Mesendoderm (in vitro differentiated cells): ENCODE measurements around the gene GBP2.

Source experiments
- DNase-seq: peaks from one replicate; pipeline ENCODE4 v3.0.0; 2013
- H2AK5ac ChIP-seq: 2 replicates; pipeline ENCODE4 v1.6.1; 2013; ENCODE audit warnings: low read length, inconsistent platforms
- H2BK120ac ChIP-seq: 2 replicates; pipeline ENCODE4 v1.6.1; 2013; ENCODE audit warnings: low read depth, mild to moderate bottlenecking, low read length, moderate library complexity, mixed read lengths
- H2BK15ac ChIP-seq: replicated peaks from 2 replicates; pipeline ENCODE4 v1.6.1; 2013; ENCODE audit warnings: low read depth, mild to moderate bottlenecking, moderate library complexity
- H2BK5ac ChIP-seq: 2 replicates; pipeline ENCODE4 v1.6.1; 2013; ENCODE audit warnings: low read length, inconsistent platforms
- H3K18ac ChIP-seq: 2 replicates; pipeline ENCODE4 v1.6.1; 2013; ENCODE audit warnings: mild to moderate bottlenecking, low read length, mixed read lengths
- H3K23ac ChIP-seq: one replicate; pipeline ENCODE4 v1.6.1; 2013; ENCODE audit warnings: low read length
- H3K27ac ChIP-seq: 2 replicates; pipeline ENCODE4 v1.5.1; 2013; ENCODE audit warnings: low read depth, mild to moderate bottlenecking, inconsistent platforms, low read length, moderate library complexity
- H3K27me3 ChIP-seq: 2 replicates; pipeline ENCODE4 v1.6.1; 2013; ENCODE audit warnings: low read length, control low read depth, mild to moderate bottlenecking, inconsistent platforms; ENCODE audit not compliant: insufficient read depth, poor library complexity
- H3K36me3 ChIP-seq: 2 replicates; pipeline ENCODE4 v1.6.1; 2013; ENCODE audit warnings: low read length, inconsistent platforms; ENCODE audit not compliant: control insufficient read depth, insufficient read depth
- H3K4ac ChIP-seq: one replicate; pipeline ENCODE4 v1.6.1; 2013; ENCODE audit warnings: low read depth, mild to moderate bottlenecking, low read length, moderate library complexity
- H3K4me1 ChIP-seq: 2 replicates; pipeline ENCODE4 v1.6.1; 2013; ENCODE audit warnings: low read depth, low read length, inconsistent platforms; ENCODE audit not compliant: control insufficient read depth
- H3K4me2 ChIP-seq: 2 replicates; pipeline ENCODE4 v1.6.1; 2013; ENCODE audit warnings: low read length
- H3K4me3 ChIP-seq: 2 replicates; pipeline ENCODE4 v1.5.1; 2013; ENCODE audit warnings: mild to moderate bottlenecking, low read length
- H3K56ac ChIP-seq: one replicate; pipeline ENCODE4 v1.6.1; 2013; ENCODE audit warnings: low read length
- H3K79me1 ChIP-seq: 2 replicates; pipeline ENCODE4 v1.6.1; 2013; ENCODE audit warnings: low read length, inconsistent platforms
- H3K79me2 ChIP-seq: 2 replicates; pipeline ENCODE4 v1.6.1; 2013; ENCODE audit warnings: mild to moderate bottlenecking, low read length; ENCODE audit not compliant: control insufficient read depth, insufficient read depth
- H3K9ac ChIP-seq: 2 replicates; pipeline ENCODE4 v1.6.1; 2013; ENCODE audit warnings: low read length, inconsistent platforms
- H4K5ac ChIP-seq: one replicate; pipeline ENCODE4 v1.6.1; 2013; ENCODE audit warnings: low read length
- H4K8ac ChIP-seq: one replicate; pipeline ENCODE4 v1.6.1; 2013; ENCODE audit warnings: low read depth, mild to moderate bottlenecking, control low read depth, low read length, moderate library complexity
- WGBS: extraction: QIAGEN DNeasy Blood & Tissue Kit; methylation state at CpG from one replicate; pipeline ENCODE4 v1.1.7; 2013; ENCODE audit warnings: low lambda C conversion rate, missing lambda C conversion rate; ENCODE audit not compliant: insufficient coverage; ENCODE audit errors: extremely low coverage; 5-methylcytosine and 5-hydroxymethylcytosine counted together

GBP2 gene

DNA sequence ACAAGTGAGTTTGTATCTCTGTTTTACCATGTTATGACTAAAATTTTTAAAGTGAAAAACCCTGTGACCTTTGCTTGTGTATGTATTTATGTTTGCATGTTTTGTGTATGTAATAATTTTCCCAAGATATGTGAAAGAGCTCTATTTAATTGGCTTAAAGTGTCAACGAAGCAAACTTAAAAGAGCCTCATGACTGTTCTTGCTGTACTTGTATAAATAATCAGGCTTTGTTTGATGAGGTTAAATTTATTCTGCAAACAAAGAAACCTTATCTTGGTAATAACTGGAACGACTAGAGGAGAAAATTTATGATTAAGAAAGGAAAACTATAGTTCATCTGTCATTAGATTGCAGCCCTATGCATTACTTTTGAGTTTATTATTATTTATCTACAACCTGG, 43.3 kb upstream of the GBP2 start:
- no peak overlapping the region for H3K4me2 ChIP-seq
- DNase-seq, result no peak
- H2BK120ac ChIP-seq, result no peak overlapping the region
- H3K79me2 ChIP-seq, result no peaks in the 10 kb centered on the region
- H3K79me1 ChIP-seq, result no peaks in the 10 kb centered on the region
- no peak overlapping the region for H2AK5ac ChIP-seq
- no CpG with 5 or more reads among the region's 2 CpGs for WGBS
- no peak overlapping the region for H4K8ac ChIP-seq
- no peak overlapping the region for H4K5ac ChIP-seq
- H3K27ac ChIP-seq, result no peak overlapping the region
- no peak overlapping the region for H3K18ac ChIP-seq
- H3K23ac ChIP-seq, result no peak overlapping the region
- H3K36me3 ChIP-seq, result no peaks in the 10 kb centered on the region
- H3K4me3 ChIP-seq, result no peak overlapping the region
- H3K56ac ChIP-seq, result no peak overlapping the region
- no peak overlapping the region for H2BK5ac ChIP-seq
- no peak overlapping the region for H3K9ac ChIP-seq
- no peaks in the 10 kb centered on the region for H3K27me3 ChIP-seq
- no peak overlapping the region for H3K4ac ChIP-seq
- H3K4me1 ChIP-seq, result no peaks in the 10 kb centered on the region
- no peak overlapping the region for H2BK15ac ChIP-seq

DNA sequence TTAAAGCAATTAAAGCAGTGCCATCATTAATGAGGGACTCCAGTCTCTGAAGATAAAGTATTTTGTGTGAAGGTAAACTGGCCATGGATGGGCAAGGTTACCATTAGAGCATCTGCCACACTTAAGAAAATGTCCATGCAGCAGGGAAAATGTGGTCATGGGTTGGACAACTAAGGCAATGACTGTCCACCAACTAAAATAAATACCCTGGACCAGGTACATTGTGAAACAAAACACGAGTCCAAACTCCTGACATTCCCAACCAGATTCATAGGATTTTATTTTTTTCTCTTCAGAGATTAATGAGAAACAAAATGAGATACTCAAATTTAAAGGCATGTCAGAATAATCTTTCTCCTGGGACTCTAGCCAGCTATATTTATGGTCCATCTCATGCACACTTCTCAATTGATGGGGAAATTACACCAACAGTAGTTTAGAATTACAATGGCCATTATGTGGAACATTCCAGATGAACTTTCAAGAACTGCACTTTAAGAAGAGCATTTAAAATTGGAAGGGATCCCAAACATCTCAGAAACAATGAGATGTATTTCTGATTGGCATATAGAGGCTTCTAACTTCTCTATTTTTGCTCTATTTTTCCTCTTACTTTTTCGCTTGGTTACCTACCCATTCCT, 41.8 kb upstream of the GBP2 start:
- H2AK5ac ChIP-seq, result no peak overlapping the region
- H3K79me2 ChIP-seq, result no peaks in the 10 kb centered on the region

GRCh38 chr1:89166705-89167104, 40.8 kb upstream of the GBP2 start:
- Histone ChIP-seq H3K27me3 (no peaks in the 10 kb centered on the region), H3K79me1 (no peaks in the 10 kb centered on the region), H4K8ac (no peak overlapping the region), H3K4ac (no peak overlapping the region), H3K23ac (no peak overlapping the region), H3K27ac (no peak overlapping the region), H2BK120ac (no peak overlapping the region), H2BK5ac (no peak overlapping the region), H3K79me2 (no peaks in the 10 kb centered on the region), H3K4me3 (no peak overlapping the region), H3K36me3 (no peaks in the 10 kb centered on the region), H4K5ac (no peak overlapping the region), H3K4me1 (no peaks in the 10 kb centered on the region), H2AK5ac (no peak overlapping the region), H3K18ac (no peak overlapping the region), H3K56ac (no peak overlapping the region), H2BK15ac (no peak overlapping the region), H3K4me2 (no peak overlapping the region), H3K9ac (no peak overlapping the region)
- WGBS, result no CpG with 5 or more reads among the region's 1 CpG
- no peak for DNase-seq

More for the DNA sequence above, 41.8 kb upstream of the GBP2 start:
- H2BK120ac ChIP-seq, result no peak overlapping the region
- no peak overlapping the region for H3K9ac ChIP-seq
- H3K79me1 ChIP-seq, result no peaks in the 10 kb centered on the region
- H3K36me3 ChIP-seq, result no peaks in the 10 kb centered on the region
- H3K4me2 ChIP-seq, result no peak overlapping the region
- no peak overlapping the region for H3K4me3 ChIP-seq
- H3K4ac ChIP-seq, result no peak overlapping the region
- H3K27me3 ChIP-seq, result no peaks in the 10 kb centered on the region
- no peak overlapping the region for H2BK5ac ChIP-seq
- no CpG with 5 or more reads among the region's 2 CpGs for WGBS
- H3K23ac ChIP-seq, result no peak overlapping the region
- no peak overlapping the region for H3K56ac ChIP-seq
- no peaks in the 10 kb centered on the region for H3K4me1 ChIP-seq
- no peak overlapping the region for H3K27ac ChIP-seq
- H2BK15ac ChIP-seq, result no peak overlapping the region
- no peak for DNase-seq
- H4K8ac ChIP-seq, result no peak overlapping the region
- H4K5ac ChIP-seq, result no peak overlapping the region
- H3K18ac ChIP-seq, result no peak overlapping the region

DNA sequence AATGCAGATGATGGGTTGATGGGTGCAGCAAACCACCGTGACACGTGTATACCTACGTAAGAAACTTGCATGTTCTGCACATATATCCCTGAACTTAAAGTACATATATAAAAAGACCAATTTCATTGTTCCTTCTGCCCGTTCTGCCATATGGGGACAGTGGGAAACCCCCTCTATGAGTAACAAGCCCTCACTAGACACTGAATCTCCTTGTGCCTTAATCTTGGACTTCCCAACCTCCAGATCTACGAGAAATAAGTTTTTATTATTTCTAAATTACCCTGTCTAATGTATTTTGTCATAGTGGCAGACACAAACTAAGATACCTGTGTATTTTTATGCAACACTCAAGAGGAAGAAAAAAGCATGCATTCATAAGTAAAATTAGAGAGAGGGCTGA, 39.9 kb upstream of the GBP2 start:
- Histone ChIP-seq H2BK15ac (no peak overlapping the region), H3K79me1 (no peaks in the 10 kb centered on the region), H3K9ac (no peak overlapping the region), H3K4ac (no peak overlapping the region), H3K4me2 (no peak overlapping the region), H4K5ac (no peak overlapping the region), H3K4me1 (no peaks in the 10 kb centered on the region), H3K27me3 (no peaks in the 10 kb centered on the region), H2BK5ac (no peak overlapping the region), H3K23ac (no peak overlapping the region), H3K18ac (no peak overlapping the region), H3K27ac (no peak overlapping the region), H4K8ac (no peak overlapping the region), H2AK5ac (no peak overlapping the region), H3K4me3 (no peak overlapping the region), H3K56ac (no peak overlapping the region), H3K36me3 (no peaks in the 10 kb centered on the region), H2BK120ac (no peak overlapping the region), H3K79me2 (no peaks in the 10 kb centered on the region)
- no CpG with 5 or more reads among the region's 5 CpGs for WGBS
- no peak for DNase-seq

DNA sequence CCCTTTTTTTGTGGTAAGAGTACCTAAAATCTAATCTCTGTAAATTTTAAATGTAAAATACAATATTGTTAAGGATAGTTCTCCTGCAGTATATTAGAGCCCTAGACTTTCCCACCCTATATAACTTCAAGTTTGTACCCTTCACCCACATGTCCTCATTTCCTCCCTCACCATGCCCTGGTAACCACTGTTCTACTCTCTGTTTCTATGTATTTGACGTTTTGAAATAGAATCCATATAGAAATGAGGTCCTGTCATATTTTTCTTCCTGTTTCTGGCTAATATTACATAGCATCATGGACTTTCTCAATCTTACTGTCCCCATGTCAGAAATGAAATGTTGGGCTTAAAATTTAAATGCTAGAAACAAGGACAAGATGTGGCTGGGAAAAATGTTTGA, 25.1 kb upstream of the GBP2 start:
- Histone ChIP-seq H4K8ac (no peak overlapping the region), H3K4me1 (no peaks in the 10 kb centered on the region), H3K18ac (no peak overlapping the region), H3K4ac (no peak overlapping the region), H3K79me1 (no peaks in the 10 kb centered on the region), H2BK5ac (no peak overlapping the region), H2BK120ac (no peak overlapping the region), H4K5ac (no peak overlapping the region), H2BK15ac (no peak overlapping the region), H3K79me2 (no peaks in the 10 kb centered on the region), H3K36me3 (no peaks in the 10 kb centered on the region), H3K4me3 (no peak overlapping the region), H2AK5ac (no peak overlapping the region), H3K27ac (no peak overlapping the region), H3K23ac (no peak overlapping the region), H3K9ac (no peak overlapping the region), H3K4me2 (no peak overlapping the region), H3K56ac (no peak overlapping the region), H3K27me3 (no peaks in the 10 kb centered on the region)
- no peak for DNase-seq
- WGBS, result no CpG with 5 or more reads among the region's 1 CpG

DNA sequence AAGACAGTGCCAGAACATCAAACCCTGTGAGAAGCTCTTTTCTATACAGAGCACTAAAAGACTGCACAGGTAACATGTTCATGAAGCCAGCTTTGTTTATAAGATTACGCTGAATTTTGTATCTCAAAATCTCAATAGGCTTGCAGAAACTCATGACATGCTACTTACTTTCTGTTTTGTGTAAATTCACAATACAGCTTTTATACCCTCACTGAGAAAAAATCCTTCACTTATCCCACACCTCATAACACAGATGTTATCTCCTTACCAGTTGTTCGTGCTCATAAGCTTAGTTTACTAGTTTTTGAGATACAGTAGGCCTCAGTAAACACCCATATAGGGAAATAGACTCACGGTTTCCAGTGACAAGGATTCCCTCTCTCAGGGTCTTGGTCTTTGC, 24.1 kb upstream of the GBP2 start:
- H3K79me1 ChIP-seq, result no peaks in the 10 kb centered on the region
- H3K4me1 ChIP-seq, result no peaks in the 10 kb centered on the region

More for the DNA sequence above, 24.1 kb upstream of the GBP2 start:
- no peak overlapping the region for H3K23ac ChIP-seq
- H3K4ac ChIP-seq, result no peak overlapping the region
- H3K9ac ChIP-seq, result no peak overlapping the region
- WGBS, result no CpG with 5 or more reads among the region's 3 CpGs
- no peak overlapping the region for H2BK120ac ChIP-seq
- H3K79me2 ChIP-seq, result no peaks in the 10 kb centered on the region
- no peak overlapping the region for H3K4me2 ChIP-seq
- H3K18ac ChIP-seq, result no peak overlapping the region
- no peak overlapping the region for H4K8ac ChIP-seq
- H2BK5ac ChIP-seq, result no peak overlapping the region
- no peaks in the 10 kb centered on the region for H3K27me3 ChIP-seq
- H2BK15ac ChIP-seq, result no peak overlapping the region
- no peak overlapping the region for H3K27ac ChIP-seq
- H4K5ac ChIP-seq, result no peak overlapping the region
- no peak overlapping the region for H2AK5ac ChIP-seq
- DNase-seq, result no peak
- H3K56ac ChIP-seq, result no peak overlapping the region
- H3K4me3 ChIP-seq, result no peak overlapping the region
- H3K36me3 ChIP-seq, result no peaks in the 10 kb centered on the region
